Smooth muscle cell (in vitro differentiated cells): ENCODE results near the gene APPBP2. TPM values are rescaled to one million over a fixed set of nuclear protein-coding genes. Genes with fewer than 3 reads are reported as not detected.

ENCODE experiments used
- DNase-seq: peaks from one replicate; lab custom pipeline; 2025; ENCODE audit not compliant: unreplicated experiment; lab: John Stamatoyannopoulos, UW
- H2AFZ ChIP-seq: fragments of 200-600 bp; sonication (generic); 2 replicates; pipeline ENCODE4 v1.6.0; 2016; ENCODE audit warnings: antibody characterized with exemption, low read depth, mild to moderate bottlenecking
- H3F3A ChIP-seq: fragments of 200-600 bp; sonication (generic); 2 replicates; pipeline ENCODE4 v1.6.0; 2017; ENCODE audit warnings: antibody characterized with exemption, low read depth
- H3K27ac ChIP-seq: fragments of 200-600 bp; sonication (generic); 2 replicates; pipeline ENCODE4 v1.5.1; 2016; ENCODE audit warnings: low read depth, mild to moderate bottlenecking
- H3K27me3 ChIP-seq: fragments of 200-600 bp; sonication (generic); 2 replicates; pipeline ENCODE4 v1.6.1; 2016; ENCODE audit warnings: low read depth, mild to moderate bottlenecking
- H3K36me3 ChIP-seq: fragments of 200-600 bp; sonication (generic); 2 replicates; pipeline ENCODE4 v1.5.1; 2016; ENCODE audit warnings: low read depth
- H3K4me1 ChIP-seq: fragments of 200-600 bp; sonication (generic); 2 replicates; pipeline ENCODE4 v1.5.1; 2016; ENCODE audit warnings: low read depth
- H3K4me2 ChIP-seq: fragments of 200-600 bp; sonication (generic); 2 replicates; pipeline ENCODE4 v1.6.0; 2016; ENCODE audit warnings: mild to moderate bottlenecking
- H3K4me3 ChIP-seq: fragments of 200-600 bp; sonication (generic); 2 replicates; pipeline ENCODE4 v1.5.1; 2016; ENCODE audit warnings: mild to moderate bottlenecking
- H3K79me2 ChIP-seq: fragments of 200-600 bp; sonication (generic); 2 replicates; pipeline ENCODE4 v1.6.0; 2016; ENCODE audit warnings: low read depth, mild to moderate bottlenecking
- H3K9ac ChIP-seq: fragments of 200-600 bp; sonication (generic); 2 replicates; pipeline ENCODE4 v1.6.0; 2016; ENCODE audit warnings: low read depth
- H3K9me3 ChIP-seq: fragments of 200-600 bp; sonication (generic); replicated peaks from 2 replicates; pipeline ENCODE4 v1.5.1; 2016; ENCODE audit warnings: low read depth
- H4K20me1 ChIP-seq: fragments of 200-600 bp; sonication (generic); 2 replicates; pipeline ENCODE4 v1.6.0; 2016; ENCODE audit warnings: low read depth
- WGBS: methylation state at CpG from one replicate; pipeline ENCODE4 v1.1.7; 2016; ENCODE audit warnings: low lambda C conversion rate; 5-methylcytosine and 5-hydroxymethylcytosine counted together
- polyA plus RNA-seq: library from polyadenylated mRNA; unstranded; fragments of >200 nt; fragmentation: Nextera tagmentation; extraction: Ambion mirVana; gene quantifications from 2 replicates; pipeline ENCODE4 v1.2.1, GENCODE V29; 2016
- total RNA-seq: library from RNA; depleted of rRNA; stranded (reverse); fragments of >200 nt; gene quantifications from 2 replicates; pipeline ENCODE4 v1.2.3, GENCODE V29; 2014
- TF ChIP-seq, protein P1 (sequence below): fragments of 200-600 bp; sonication (generic); IDR thresholded peaks from 2 replicates; pipeline ENCODE4 v1.5.1; 2017; ENCODE audit warnings: borderline replicate concordance, mild to moderate bottlenecking, antibody characterized with exemption; ENCODE audit not compliant: insufficient read depth, poor library complexity, severe bottlenecking

Gene APPBP2
- total and polyA plus RNA-seq, 2 experiments from 2014 or later, result 38.3 to 40.9 TPM

DNA sequence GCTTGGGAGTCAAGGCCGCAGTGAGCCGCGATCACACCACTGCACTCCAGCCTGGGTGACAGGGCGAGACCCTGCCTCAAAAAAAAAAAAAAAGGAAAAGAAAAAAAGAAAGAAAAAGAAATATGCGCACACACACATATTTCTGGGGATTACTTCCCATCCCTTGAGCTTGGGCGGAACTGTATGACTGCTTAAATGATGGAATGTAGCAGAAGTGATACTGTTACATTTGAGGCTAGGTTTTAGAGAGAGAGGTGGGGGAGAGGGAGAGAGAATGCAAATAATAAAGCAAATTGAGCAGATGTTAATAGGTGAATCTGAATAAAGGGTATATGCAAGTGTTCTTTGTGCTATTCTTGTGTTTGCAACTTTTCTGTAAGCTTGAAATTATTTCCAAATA is 122.1 kb downstream of the APPBP2 start:
- no peak for DNase-seq
- Histone ChIP-seq H3K9ac (no peak overlapping the region), H2AFZ (no peak overlapping the region), H3K27ac (no peak overlapping the region), H3K36me3 (no peaks in the 10 kb centered on the region), H3K27me3 (no peaks in the 10 kb centered on the region), H3F3A (no peaks in the 10 kb centered on the region), H3K4me2 (no peak overlapping the region), H3K4me3 (no peak overlapping the region), H3K4me1 (no peaks in the 10 kb centered on the region), H3K79me2 (no peaks in the 10 kb centered on the region), H3K9me3 (no peaks in the 10 kb centered on the region), H4K20me1 (no peaks in the 10 kb centered on the region)
- WGBS, result 94% methylated on average over 6 of the region's 6 CpGs
- TF ChIP-seq, protein P1, sequence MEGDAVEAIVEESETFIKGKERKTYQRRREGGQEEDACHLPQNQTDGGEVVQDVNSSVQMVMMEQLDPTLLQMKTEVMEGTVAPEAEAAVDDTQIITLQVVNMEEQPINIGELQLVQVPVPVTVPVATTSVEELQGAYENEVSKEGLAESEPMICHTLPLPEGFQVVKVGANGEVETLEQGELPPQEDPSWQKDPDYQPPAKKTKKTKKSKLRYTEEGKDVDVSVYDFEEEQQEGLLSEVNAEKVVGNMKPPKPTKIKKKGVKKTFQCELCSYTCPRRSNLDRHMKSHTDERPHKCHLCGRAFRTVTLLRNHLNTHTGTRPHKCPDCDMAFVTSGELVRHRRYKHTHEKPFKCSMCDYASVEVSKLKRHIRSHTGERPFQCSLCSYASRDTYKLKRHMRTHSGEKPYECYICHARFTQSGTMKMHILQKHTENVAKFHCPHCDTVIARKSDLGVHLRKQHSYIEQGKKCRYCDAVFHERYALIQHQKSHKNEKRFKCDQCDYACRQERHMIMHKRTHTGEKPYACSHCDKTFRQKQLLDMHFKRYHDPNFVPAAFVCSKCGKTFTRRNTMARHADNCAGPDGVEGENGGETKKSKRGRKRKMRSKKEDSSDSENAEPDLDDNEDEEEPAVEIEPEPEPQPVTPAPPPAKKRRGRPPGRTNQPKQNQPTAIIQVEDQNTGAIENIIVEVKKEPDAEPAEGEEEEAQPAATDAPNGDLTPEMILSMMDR, result no peak

DNA sequence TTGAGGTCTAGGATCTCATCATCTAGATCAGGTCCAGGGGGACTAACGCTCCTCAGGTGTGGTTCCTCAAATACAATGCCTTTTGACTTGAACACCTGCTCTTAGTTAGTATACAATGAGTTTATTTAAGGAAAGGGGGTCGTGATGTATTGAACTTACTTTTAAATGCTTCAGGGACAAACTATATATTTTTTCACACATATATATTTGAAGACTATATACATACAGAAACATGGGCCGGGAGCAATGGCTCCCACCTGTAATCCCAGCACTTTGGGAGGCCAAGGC is 122.6 kb downstream of the APPBP2 start:
- H3K36me3 ChIP-seq, result no peaks in the 10 kb centered on the region
- H3K4me1 ChIP-seq, result no peaks in the 10 kb centered on the region
- no peaks in the 10 kb centered on the region for H4K20me1 ChIP-seq
- WGBS, result 92% methylated on average over 3 of the region's 3 CpGs
- H3K27me3 ChIP-seq, result no peaks in the 10 kb centered on the region
- no peak overlapping the region for H3K9ac ChIP-seq
- no peaks in the 10 kb centered on the region for H3K9me3 ChIP-seq
- H3K27ac ChIP-seq, result no peak overlapping the region
- H3K4me2 ChIP-seq, result no peak overlapping the region
- no peak overlapping the region for H3K4me3 ChIP-seq
- DNase-seq, result no peak
- no peaks in the 10 kb centered on the region for H3F3A ChIP-seq
- H3K79me2 ChIP-seq, result no peaks in the 10 kb centered on the region
- TF ChIP-seq, protein P1, result no peak
- H2AFZ ChIP-seq, result no peak overlapping the region

DNA sequence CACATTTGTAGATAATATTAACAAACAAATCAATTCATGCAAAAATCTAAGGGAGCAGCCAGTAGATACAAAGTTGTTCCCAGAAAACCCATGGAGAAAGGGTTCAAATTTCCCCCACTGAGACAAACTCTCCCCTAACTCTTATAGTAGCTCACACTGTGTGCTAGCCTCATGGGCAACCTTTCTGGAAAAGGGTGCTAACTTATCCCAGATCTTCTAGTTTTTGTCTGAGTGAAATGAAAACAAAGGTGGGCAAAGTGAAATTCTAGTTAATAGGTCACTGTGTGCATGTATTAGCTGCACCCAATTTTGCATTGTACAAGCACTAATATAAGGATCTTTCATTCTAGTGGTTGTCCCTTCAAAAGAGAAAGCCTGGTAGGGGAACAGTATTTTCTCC is 124.2 kb downstream of the APPBP2 start:
- no peak for DNase-seq
- H3K36me3 ChIP-seq, result no peaks in the 10 kb centered on the region
- H3K79me2 ChIP-seq, result no peaks in the 10 kb centered on the region
- no peak overlapping the region for H3K4me2 ChIP-seq
- no peaks in the 10 kb centered on the region for H3F3A ChIP-seq
- no peaks in the 10 kb centered on the region for H3K27me3 ChIP-seq
- TF ChIP-seq, protein P1, result no peak
- H3K27ac ChIP-seq, result no peak overlapping the region
- no peak overlapping the region for H3K9ac ChIP-seq
- no peak overlapping the region for H3K4me3 ChIP-seq
- H3K4me1 ChIP-seq, result no peaks in the 10 kb centered on the region
- H2AFZ ChIP-seq, result no peak overlapping the region
- H3K9me3 ChIP-seq, result no peaks in the 10 kb centered on the region
- H4K20me1 ChIP-seq, result no peaks in the 10 kb centered on the region

DNA sequence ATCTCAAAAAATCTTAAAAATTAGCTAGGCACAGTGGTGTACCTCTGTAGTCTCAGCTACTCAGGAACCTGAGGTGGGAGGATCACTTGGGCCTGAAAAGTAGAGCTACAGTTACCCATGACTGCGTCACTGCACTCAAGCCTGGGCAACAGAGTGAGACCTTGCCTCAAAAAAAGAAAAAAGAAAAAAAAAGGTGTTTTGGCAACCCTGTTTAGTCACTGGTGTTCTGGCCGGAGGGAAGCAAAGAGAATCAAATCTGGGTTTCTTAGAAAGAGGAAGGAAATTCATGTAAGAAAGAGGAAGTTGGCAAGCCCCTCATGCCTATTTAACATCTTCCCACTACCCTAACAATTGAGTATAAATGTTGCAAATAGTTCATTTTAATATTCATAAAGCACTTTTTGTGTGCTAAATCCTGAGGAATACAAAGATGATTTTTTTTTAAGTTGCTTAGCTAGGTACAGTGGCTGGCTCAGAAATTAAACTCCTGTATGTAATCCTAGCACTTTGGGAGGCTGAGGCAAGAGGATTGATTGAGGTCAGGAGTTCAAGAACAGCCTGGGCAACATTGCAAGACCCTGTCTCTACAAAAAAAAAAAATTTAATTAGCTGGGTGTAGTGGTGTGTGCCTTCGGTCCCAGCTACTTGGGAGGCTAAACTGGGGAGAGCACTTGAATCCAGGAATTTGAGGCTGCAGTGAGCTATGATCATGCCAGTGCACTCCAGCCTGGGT is 127.6 kb downstream of the APPBP2 start:
- Histone ChIP-seq H3K79me2 (no peaks in the 10 kb centered on the region), H2AFZ (no peak overlapping the region), H3F3A (no peaks in the 10 kb centered on the region), H3K4me1 (no peaks in the 10 kb centered on the region), H3K9ac (no peak overlapping the region), H3K36me3 (no peaks in the 10 kb centered on the region), H3K4me2 (no peak overlapping the region), H3K27ac (no peak overlapping the region), H3K27me3 (no peaks in the 10 kb centered on the region), H4K20me1 (no peaks in the 10 kb centered on the region), H3K4me3 (no peak overlapping the region), H3K9me3 (no peaks in the 10 kb centered on the region)
- DNase-seq, result no peak
- TF ChIP-seq, protein P1, result no peak
- WGBS, result 90% methylated on average over 3 of the region's 3 CpGs
